Astrocyte (in vitro differentiated cells and primary cell): Measurements from ENCODE around the gene ZNF683. TPM values are rescaled to one million over a fixed set of nuclear protein-coding genes. Genes with fewer than 3 reads are reported as not detected.

Experiments
- DNase-seq: peaks from one replicate; pipeline ENCODE4 v3.0.0-alpha.2; 2010; ENCODE audit warnings: low read depth
- FAIRE-seq: peaks from 2 replicates; lab custom pipeline; 2011; peaks lifted over from hg19 to GRCh38; lab: Jason Lieb, UNC
- H2AFZ ChIP-seq: 2 replicates; pipeline ENCODE4 v1.6.0; 2012; ENCODE audit warnings: low read depth, low read length, inconsistent platforms
- H3K27ac ChIP-seq: 2 replicates; pipeline ENCODE4 v1.5.1; 2011; ENCODE audit warnings: low read depth, low read length, inconsistent platforms
- H3K27me3 ChIP-seq: 2 replicates; pipeline ENCODE4 v1.6.0; 2011; ENCODE audit warnings: low read length, inconsistent platforms; ENCODE audit not compliant: insufficient read depth
- H3K36me3 ChIP-seq: 2 replicates; pipeline ENCODE4 v1.5.1; 2011; ENCODE audit warnings: low read length, inconsistent platforms; ENCODE audit not compliant: insufficient read depth
- H3K4me1 ChIP-seq: 2 replicates; pipeline ENCODE4 v1.5.1; 2011; ENCODE audit warnings: low read length, inconsistent platforms; ENCODE audit not compliant: insufficient read depth
- H3K4me2 ChIP-seq: 2 replicates; pipeline ENCODE4 v1.6.0; 2012; ENCODE audit warnings: low read length, inconsistent platforms
- H3K4me3 ChIP-seq: 2 replicates; pipeline ENCODE4 v1.5.1; 2011; ENCODE audit warnings: low read depth, mild to moderate bottlenecking, low read length, inconsistent platforms; ENCODE audit not compliant: insufficient read depth
- H3K79me2 ChIP-seq: 2 replicates; pipeline ENCODE4 v1.6.0; 2012; ENCODE audit warnings: mild to moderate bottlenecking, low read length, inconsistent platforms; ENCODE audit not compliant: insufficient read depth
- H3K9ac ChIP-seq: 2 replicates; pipeline ENCODE4 v1.6.0; 2012; ENCODE audit warnings: mild to moderate bottlenecking, low read length, inconsistent platforms
- H3K9me3 ChIP-seq: 2 replicates; pipeline ENCODE4 v1.5.1; 2012; ENCODE audit warnings: low read depth, mild to moderate bottlenecking, low read length, inconsistent platforms; ENCODE audit not compliant: insufficient read depth
- H4K20me1 ChIP-seq: 2 replicates; pipeline ENCODE4 v1.6.0; 2012; ENCODE audit warnings: low read length, inconsistent platforms; ENCODE audit not compliant: insufficient read depth
- H3K27ac Mint-ChIP-seq: one replicate; pipeline ENCODE4 v1.8.0; 2021; ENCODE audit warnings: mild to moderate bottlenecking, mixed read lengths; ENCODE audit not compliant: unreplicated experiment
- H3K27me3 Mint-ChIP-seq: one replicate; pipeline ENCODE4 v1.8.0; 2021; ENCODE audit warnings: low read depth, mixed read lengths; ENCODE audit not compliant: unreplicated experiment
- H3K36me3 Mint-ChIP-seq: one replicate; pipeline ENCODE4 v1.8.0; 2021; ENCODE audit warnings: low read depth, mixed read lengths; ENCODE audit not compliant: unreplicated experiment
- H3K4me1 Mint-ChIP-seq: one replicate; pipeline ENCODE4 v1.8.0; 2021; ENCODE audit warnings: low read depth, mixed read lengths; ENCODE audit not compliant: unreplicated experiment
- H3K4me3 Mint-ChIP-seq: one replicate; pipeline ENCODE4 v1.8.0; 2021; ENCODE audit warnings: mild to moderate bottlenecking, moderate library complexity, mixed read lengths; ENCODE audit not compliant: unreplicated experiment
- H3K9me3 Mint-ChIP-seq: one replicate; pipeline ENCODE4 v1.8.0; 2021; ENCODE audit warnings: mild to moderate bottlenecking, mixed read lengths; ENCODE audit not compliant: unreplicated experiment
- CTCF ChIP-seq: IDR thresholded peaks from 2 replicates; pipeline ENCODE4 v1.5.1; 2011; ENCODE audit warnings: low read depth, mild to moderate bottlenecking, inconsistent platforms, low read length, moderate library complexity; ENCODE audit not compliant: insufficient read depth
- EZH2 ChIP-seq: IDR thresholded peaks from 2 replicates; pipeline ENCODE4 v1.6.1; 2012; ENCODE audit warnings: mild to moderate bottlenecking, low read length, inconsistent platforms; ENCODE audit not compliant: insufficient read depth
- total RNA-seq: library from RNA; stranded (reverse); gene quantifications from 2 replicates; pipeline ENCODE4 v1.2.1, GENCODE V29; 2021

ZNF683 gene
- total RNA-seq, 1 donor from 2014 or later, result not detected

- peaks cover 8% of the 10 kb centered on the region for H3K27me3 ChIP-seq
- no peaks in the 10 kb centered on the region for H3K36me3 ChIP-seq
- Mint-ChIP-seq H3K36me3 (no peaks in the 10 kb centered on the region), H3K9me3 (no peaks in the 10 kb centered on the region), H3K4me1 (peaks cover 3% of the 10 kb centered on the region), H3K4me3 (no peak overlapping the region), H3K27ac (no peak overlapping the region), H3K27me3 (peaks cover 30% of the 10 kb centered on the region)
- no peak overlapping the region for H3K4me2 ChIP-seq
- H3K4me1 ChIP-seq, result peaks cover under 1% of the 10 kb centered on the region
- H3K27ac ChIP-seq, result no peak overlapping the region
- H2AFZ ChIP-seq, result no peak overlapping the region
- no peak for DNase-seq
- H3K79me2 ChIP-seq, result no peaks in the 10 kb centered on the region
- FAIRE-seq, result no peak
- no peak overlapping the region for H3K4me3 ChIP-seq
- H4K20me1 ChIP-seq, result no peaks in the 10 kb centered on the region
- TF ChIP-seq EZH2, result no peak
- TF ChIP-seq CTCF, result no peak
- no peak overlapping the region for H3K9ac ChIP-seq
- no peaks in the 10 kb centered on the region for H3K9me3 ChIP-seq
Measured at GRCh38 chr1:26368486-26368885, 4.1 kb downstream of the ZNF683 start.

- Histone ChIP-seq H3K27me3 (peaks cover 8% of the 10 kb centered on the region), H2AFZ (no peak overlapping the region), H3K36me3 (no peaks in the 10 kb centered on the region), H3K4me2 (no peak overlapping the region), H3K27ac (no peak overlapping the region), H3K79me2 (no peaks in the 10 kb centered on the region), H3K9ac (no peak overlapping the region), H3K9me3 (no peaks in the 10 kb centered on the region), H3K4me3 (no peak overlapping the region), H4K20me1 (no peaks in the 10 kb centered on the region), H3K4me1 (no peaks in the 10 kb centered on the region)
- Mint-ChIP-seq H3K27me3 (peaks cover 35% of the 10 kb centered on the region), H3K9me3 (no peaks in the 10 kb centered on the region), H3K27ac (no peak overlapping the region), H3K4me1 (peaks cover 2% of the 10 kb centered on the region), H3K4me3 (peak overlapping the region; percentile 57), H3K36me3 (no peaks in the 10 kb centered on the region)
- FAIRE-seq (no peak), DNase-seq (no peak)
- TF ChIP-seq CTCF (no peak), EZH2 (no peak)
Measured at GRCh38 chr1:26368006-26368405, 4.5 kb downstream of the ZNF683 start.

GRCh38 chr1:26367441-26367840, 5.1 kb downstream of the ZNF683 start:
- no peaks in the 10 kb centered on the region for H3K36me3 Mint-ChIP-seq
- Histone ChIP-seq H3K27ac (no peak overlapping the region), H3K36me3 (no peaks in the 10 kb centered on the region), H2AFZ (no peak overlapping the region), H3K27me3 (peaks cover 8% of the 10 kb centered on the region), H3K9ac (no peak overlapping the region), H3K79me2 (no peaks in the 10 kb centered on the region), H3K4me3 (no peak overlapping the region), H3K4me1 (no peaks in the 10 kb centered on the region), H3K4me2 (no peak overlapping the region), H3K9me3 (no peaks in the 10 kb centered on the region), H4K20me1 (no peaks in the 10 kb centered on the region)
- peaks cover 38% of the 10 kb centered on the region for H3K27me3 Mint-ChIP-seq
- peaks cover 2% of the 10 kb centered on the region for H3K4me1 Mint-ChIP-seq
- TF ChIP-seq EZH2 (no peak), CTCF (no peak)
- no peak overlapping the region for H3K27ac Mint-ChIP-seq
- FAIRE-seq (no peak), DNase-seq (no peak)
- no peak overlapping the region for H3K4me3 Mint-ChIP-seq
- H3K9me3 Mint-ChIP-seq, result no peaks in the 10 kb centered on the region
